ENCODE results near the gene MUC13. TPM values are rescaled to one million over a fixed set of nuclear protein-coding genes. Genes with fewer than 3 reads are reported as not detected.

MUC13 gene
- total RNA-seq, 1 donor from 2014 or later, result not detected

DNA sequence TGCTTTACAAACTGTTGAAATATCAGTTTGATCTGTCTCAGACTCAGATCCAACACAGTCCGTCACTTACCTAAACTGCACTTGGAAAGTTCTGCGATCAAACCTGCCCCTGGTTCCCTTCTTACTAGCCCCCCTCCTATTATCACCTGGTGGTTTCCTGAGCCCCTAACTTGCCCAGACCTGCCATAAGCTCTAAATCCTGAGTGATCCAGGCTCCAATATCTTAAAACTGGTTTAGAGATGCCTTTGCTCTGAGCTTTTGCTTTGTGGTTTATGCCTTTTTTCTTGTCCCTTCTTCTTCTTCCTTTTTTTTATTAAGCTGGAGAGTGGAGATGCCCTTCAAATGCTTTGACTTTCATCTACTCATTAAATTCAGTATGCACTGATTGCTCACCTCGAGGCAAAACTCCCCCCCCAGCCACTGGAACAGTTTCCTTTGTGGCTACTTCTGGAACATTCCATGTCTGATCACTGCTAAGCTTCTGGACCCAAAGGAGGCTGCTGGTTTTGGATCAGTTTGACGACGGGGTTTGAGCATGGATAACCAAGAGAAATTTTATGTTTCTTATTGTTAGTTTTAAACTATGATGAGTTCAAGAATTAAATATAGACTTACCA, 43.9 kb downstream of the MUC13 start:
- H3K36me3 Mint-ChIP-seq (ENCODE audit: low read depth), result no peaks in the 10 kb centered on the region
- ATAC-seq (ENCODE audit: low read depth) (no peak), DNase-seq (no peak)
- intact Hi-C loops (cut with micrococcal nuclease), result no loop called here
- H3K27me3 Mint-ChIP-seq, result peaks cover 29% of the 10 kb centered on the region
- TF ChIP-seq, protein P1, sequence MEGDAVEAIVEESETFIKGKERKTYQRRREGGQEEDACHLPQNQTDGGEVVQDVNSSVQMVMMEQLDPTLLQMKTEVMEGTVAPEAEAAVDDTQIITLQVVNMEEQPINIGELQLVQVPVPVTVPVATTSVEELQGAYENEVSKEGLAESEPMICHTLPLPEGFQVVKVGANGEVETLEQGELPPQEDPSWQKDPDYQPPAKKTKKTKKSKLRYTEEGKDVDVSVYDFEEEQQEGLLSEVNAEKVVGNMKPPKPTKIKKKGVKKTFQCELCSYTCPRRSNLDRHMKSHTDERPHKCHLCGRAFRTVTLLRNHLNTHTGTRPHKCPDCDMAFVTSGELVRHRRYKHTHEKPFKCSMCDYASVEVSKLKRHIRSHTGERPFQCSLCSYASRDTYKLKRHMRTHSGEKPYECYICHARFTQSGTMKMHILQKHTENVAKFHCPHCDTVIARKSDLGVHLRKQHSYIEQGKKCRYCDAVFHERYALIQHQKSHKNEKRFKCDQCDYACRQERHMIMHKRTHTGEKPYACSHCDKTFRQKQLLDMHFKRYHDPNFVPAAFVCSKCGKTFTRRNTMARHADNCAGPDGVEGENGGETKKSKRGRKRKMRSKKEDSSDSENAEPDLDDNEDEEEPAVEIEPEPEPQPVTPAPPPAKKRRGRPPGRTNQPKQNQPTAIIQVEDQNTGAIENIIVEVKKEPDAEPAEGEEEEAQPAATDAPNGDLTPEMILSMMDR (IDR thresholded peaks at IDR 0.05), result no peak
- H3K9me3 Mint-ChIP-seq, result no peaks in the 10 kb centered on the region
- H3K27ac Mint-ChIP-seq, result no peak overlapping the region
- peaks cover 6% of the 10 kb centered on the region for H3K4me1 Mint-ChIP-seq
- POLR2A ChIA-PET, result no interaction called here
- CTCF ChIA-PET, result no interaction called here
- no peak overlapping the region for H3K4me3 Mint-ChIP-seq

DNA sequence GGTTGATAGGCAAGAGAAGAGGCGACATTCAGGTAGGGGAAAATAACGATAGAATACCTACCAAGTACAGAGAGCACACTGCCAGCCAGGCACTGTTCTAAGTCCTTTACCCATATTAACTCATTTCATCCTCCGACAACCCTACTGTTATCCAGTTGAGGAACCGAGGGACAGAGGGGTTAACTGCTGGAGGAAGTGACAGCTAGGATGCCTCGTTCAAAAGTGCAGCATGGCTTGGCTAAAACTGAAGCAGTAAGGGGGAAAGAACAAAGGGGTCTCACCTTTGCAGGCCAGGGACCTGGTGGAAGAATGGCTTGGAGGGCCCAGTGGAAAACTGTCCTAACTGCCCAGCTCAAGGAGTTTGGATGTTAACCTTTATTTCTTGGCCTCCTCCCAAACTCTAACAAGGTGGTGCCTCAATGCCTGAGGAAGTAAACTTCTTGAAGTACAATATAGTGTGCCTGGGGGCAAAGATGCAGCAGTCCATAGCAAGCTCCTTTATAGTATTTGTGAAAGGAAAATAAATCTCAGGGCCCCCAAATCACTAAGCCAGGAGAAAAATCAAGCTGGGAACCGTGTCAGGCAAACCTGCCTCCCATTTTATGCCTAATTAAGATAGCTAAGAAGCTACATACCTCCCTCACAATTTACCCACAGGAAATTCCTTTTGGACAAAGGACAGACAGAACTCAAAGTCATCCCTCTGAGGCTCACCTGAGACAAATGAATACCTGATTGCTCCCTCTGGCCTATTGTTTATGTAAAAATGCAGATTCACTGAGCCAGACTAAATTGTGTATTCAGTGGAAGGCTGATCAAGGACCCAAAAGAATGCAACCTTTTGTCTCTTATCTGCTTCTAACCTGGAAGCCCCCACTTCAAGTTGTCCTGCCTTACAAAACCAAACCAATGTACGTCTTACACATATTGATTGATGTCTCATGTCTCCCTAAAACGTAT, 45.8 kb downstream of the MUC13 start:
- Mint-ChIP-seq H3K4me3 (peak overlapping the region; percentile 78), H3K36me3 (ENCODE audit: low read depth) (no peaks in the 10 kb centered on the region), H3K27me3 (peaks cover 39% of the 10 kb centered on the region), H3K27ac (no peak overlapping the region), H3K9me3 (no peaks in the 10 kb centered on the region), H3K4me1 (peaks cover 6% of the 10 kb centered on the region)
- TF ChIP-seq, protein P1 (IDR thresholded peaks at IDR 0.05), result no peak
- no peak for DNase-seq
- intact Hi-C loops (cut with micrococcal nuclease), result no loop called here
- no peak for ATAC-seq (ENCODE audit: low read depth)
- ChIA-PET POLR2A (no interaction called here), CTCF (interaction anchor here (0.8 kb wide), 1 partner anchor 13 kb away, joined by 3 read pairs; no protein-coding TSS in a partner anchor)

DNA sequence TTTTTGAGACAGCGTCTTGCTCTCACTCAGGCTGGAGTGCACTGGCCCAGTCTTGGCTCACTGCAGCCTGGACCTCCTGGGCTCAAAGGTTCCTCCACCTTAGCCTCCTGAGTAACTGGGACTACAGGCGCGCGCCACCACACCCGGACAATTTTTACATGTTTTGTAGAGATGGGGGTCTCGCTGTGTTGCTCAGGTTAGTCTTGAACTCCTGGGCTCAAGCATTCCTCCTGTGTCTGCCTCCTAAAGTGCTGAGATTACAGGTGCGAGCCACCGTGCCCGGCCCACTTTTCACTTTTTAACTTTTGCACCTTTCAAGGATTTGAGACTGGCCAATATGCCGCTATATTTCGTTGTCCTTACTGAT, 46.6 kb downstream of the MUC13 start:
- CTCF ChIA-PET, result no interaction called here
- TF ChIP-seq, protein P1 (IDR thresholded peaks at IDR 0.05), result no peak
- peaks cover 45% of the 10 kb centered on the region for H3K27me3 Mint-ChIP-seq

DNA sequence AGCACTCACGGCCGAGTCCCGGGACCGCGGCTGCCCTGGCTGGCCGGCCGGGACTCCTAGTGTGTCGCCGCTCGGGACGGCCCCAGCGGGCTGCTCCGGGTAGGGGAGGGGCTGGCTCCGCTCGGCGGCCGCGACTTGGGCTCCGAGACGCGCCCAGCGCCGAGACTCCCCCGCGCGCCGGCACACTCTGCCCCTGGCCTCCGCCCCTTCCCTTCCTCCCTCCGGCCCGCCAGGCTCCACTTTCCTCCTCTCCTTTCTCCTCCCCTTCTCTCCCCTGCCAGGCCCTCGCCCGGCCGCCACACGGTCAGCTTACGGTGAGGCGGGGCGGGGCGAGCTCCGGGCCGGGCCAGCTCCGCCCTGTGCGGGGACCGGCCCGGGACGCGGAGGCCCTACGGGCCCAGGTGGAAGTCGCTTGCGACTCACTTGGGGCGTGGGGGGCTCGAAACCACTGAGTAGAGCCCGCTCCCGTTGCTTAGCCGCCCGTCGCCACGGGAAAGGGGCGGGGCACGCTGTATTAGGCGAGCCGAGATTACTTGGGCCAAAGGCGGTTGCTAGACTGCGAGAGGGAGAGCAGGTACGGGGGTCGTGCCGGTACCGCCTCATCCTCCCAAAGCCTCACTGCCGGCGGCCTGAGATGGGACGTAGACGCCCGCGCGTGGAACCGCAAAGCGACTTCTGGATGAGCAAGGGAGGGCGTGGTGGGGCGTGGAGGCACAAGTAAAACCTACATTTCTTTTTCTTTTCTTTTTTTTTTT, 47.2 kb downstream of the MUC13 start, which contains the start of gene ITGB5:
TSS of gene ITGB5 (minus strand) at position 189 of the 755 bp plus-strand sequence. CDS start 365 bp downstream, outside the sequence.
- ATAC-seq (ENCODE audit: low read depth) (peak; percentile 67), DNase-seq (peak; percentile 32)
- no peaks in the 10 kb centered on the region for H3K36me3 Mint-ChIP-seq (ENCODE audit: low read depth)
- peaks cover 6% of the 10 kb centered on the region for H3K4me1 Mint-ChIP-seq
- intact Hi-C loops (cut with micrococcal nuclease), result no loop called here
- no peaks in the 10 kb centered on the region for H3K9me3 Mint-ChIP-seq
- peak within 1 kb of the TSS; percentile 78 for H3K4me3 Mint-ChIP-seq
- H3K27ac Mint-ChIP-seq, result no peak within 1 kb of the TSS
- CTCF ChIA-PET, result no interaction called here
- TF ChIP-seq, protein P1 (IDR thresholded peaks at IDR 0.05), result no peak
- peaks cover 50% of the 10 kb centered on the region for H3K27me3 Mint-ChIP-seq
- POLR2A ChIA-PET, result no interaction called here

More for the DNA sequence above, 46.6 kb downstream of the MUC13 start:
- DNase-seq (no peak), ATAC-seq (ENCODE audit: low read depth) (no peak)
- H3K9me3 Mint-ChIP-seq, result no peaks in the 10 kb centered on the region
- no peak overlapping the region for H3K27ac Mint-ChIP-seq
- H3K4me1 Mint-ChIP-seq, result peaks cover 6% of the 10 kb centered on the region
- POLR2A ChIA-PET, result no interaction called here
- H3K36me3 Mint-ChIP-seq (ENCODE audit: low read depth), result no peaks in the 10 kb centered on the region
- H3K4me3 Mint-ChIP-seq, result peak overlapping the region; percentile 78
- intact Hi-C loops (cut with micrococcal nuclease), result no loop called here

All from activated B cell treated with CpG ODN at 0.5 μM for 24 hours (primary cell).